SH-SY5Y (cell line): Measurements from ENCODE around the gene HEG1.

Source experiments
- GATA2 ChIP-seq: IDR thresholded peaks from 2 replicates; pipeline ENCODE4 v1.6.1; 2011; ENCODE audit warnings: mild to moderate bottlenecking, low read depth, low read length
- GATA3 ChIP-seq: IDR thresholded peaks from 2 replicates; pipeline ENCODE4 v1.6.1; 2011; ENCODE audit warnings: low read depth, mild to moderate bottlenecking, low read length, moderate library complexity

HEG1 gene

DNA sequence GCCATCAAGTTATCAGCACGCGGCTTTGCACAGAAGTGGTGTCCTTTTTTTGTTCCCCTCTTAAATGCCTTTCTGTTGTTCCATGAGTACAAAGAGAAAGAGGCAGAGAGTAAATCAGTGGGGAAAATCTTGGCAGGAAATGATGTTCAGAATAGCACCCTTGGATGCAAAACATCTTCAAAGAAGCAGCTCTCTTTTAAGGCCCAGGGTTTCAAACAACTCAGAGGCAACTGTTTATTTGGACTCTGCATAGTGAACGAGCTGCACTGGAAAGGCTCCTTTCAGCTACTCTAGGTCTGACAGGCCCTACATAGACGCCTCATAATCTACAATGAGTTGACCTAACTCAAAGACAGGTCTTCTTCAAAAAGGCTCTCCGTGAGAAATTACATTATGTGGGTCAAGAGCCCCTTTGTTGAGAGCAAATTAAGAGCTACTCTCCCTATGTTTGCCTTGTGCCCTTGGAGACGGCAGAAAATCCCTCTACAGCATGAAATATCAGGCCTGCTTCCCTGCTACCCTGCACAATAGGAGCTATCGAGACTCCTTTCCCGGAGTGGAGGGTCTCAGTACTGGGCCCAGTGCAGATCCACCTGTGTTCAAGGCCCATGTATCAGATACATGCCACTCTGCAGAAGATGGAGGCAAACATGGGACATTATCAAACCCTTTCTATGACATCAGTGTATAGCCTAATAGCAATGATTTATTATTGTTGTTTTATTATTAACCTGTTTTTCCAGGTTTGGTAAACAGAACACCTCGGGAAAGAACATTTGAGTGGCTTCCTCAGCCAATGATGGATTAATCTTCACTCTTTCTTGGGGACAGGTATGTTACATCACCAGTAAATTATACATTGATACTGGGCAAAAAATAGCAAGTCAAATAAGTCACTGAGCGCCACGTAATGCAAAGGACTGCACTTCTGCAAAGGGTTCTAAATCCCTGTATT is 53.1 kb downstream of the HEG1 start:
- no peak for TF ChIP-seq GATA2
- TF ChIP-seq GATA3, result no peak

DNA sequence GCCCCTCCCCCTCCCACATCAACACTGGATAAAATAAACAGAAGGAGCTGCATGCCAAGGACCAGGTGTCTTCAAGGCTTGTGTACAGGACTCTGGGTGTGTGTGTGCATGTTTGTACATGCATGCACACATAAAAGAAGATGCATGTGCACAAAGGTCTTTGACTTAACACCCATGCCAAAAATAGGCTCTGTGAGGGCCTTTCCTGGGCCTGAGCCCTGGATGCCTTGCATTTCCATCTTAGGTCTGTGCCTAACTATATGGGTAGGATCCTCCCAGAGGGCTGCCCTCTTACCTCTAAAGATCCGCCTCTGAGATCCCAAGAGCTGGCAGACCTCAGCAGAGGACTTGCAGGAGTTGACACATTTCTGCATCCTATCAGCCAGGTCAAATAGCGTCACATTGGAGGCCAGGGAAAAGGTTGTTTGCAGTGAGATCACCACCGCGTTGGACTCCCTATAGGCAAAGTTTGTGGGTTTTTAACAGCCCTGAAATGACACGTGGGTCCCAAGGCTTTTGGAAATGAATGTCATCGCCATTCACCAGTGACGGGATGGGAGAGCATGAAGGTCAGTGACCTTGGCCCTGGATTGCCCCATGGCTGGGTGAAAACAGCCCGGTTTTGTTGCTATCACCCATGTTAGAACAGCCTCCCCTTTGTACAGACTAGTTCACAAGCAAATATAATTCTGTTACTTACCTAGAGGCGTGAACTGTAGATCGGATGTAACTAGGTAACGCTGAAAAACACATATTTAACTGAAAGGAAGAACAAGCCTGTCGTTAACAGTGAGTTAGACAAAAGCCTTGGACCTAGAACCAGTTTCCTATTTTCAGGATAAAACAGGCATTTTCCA is 54.0 kb downstream of the HEG1 start:
- TF ChIP-seq GATA2 (no peak), GATA3 (no peak)

DNA sequence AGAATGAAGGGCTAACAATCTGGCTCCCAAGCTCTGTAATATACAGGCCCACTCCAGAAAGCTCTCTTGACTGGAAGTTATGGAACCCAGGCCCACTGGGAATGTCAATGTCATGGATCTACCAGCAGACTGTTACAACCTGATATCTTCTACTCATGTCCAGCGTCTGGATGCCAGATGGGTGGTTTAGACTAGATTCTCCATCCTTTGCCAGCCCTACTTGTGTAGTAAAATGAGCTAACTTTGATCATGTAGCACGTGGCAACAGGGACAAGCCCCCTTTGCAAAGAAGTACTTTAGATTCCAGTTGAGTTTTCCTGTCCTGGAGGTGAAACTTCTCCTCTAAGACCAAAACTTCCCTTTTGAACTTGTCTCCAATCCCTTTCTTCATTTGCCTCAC is 55.1 kb downstream of the HEG1 start:
- TF ChIP-seq GATA3 (no peak), GATA2 (no peak)

DNA sequence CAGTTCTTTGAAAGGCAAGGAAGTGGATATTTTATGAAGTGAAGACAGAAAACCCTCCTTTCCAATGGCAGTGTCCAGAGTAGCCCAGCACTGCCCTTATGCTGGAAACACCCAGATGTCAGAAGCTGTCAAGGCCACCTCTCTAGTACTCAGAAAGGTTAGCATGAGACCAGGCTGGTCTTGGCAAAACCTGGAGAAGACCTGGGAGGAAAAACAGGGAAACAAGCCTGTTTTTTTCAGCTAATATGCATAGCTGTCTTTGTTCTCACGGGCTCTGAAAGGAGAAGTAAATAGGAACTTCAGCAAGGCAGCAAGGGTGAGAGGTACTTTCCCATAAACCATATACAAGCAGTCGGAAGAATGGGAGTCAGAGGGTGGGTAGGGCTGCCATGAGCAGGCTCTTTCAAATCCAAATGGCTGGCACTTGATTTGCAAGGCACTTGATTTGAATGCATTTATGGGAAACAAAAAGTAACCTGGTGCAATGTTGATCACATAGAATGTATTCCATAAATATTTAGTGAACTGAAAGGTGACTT is 55.8 kb downstream of the HEG1 start:
- TF ChIP-seq GATA3, result no peak
- no peak for TF ChIP-seq GATA2

DNA sequence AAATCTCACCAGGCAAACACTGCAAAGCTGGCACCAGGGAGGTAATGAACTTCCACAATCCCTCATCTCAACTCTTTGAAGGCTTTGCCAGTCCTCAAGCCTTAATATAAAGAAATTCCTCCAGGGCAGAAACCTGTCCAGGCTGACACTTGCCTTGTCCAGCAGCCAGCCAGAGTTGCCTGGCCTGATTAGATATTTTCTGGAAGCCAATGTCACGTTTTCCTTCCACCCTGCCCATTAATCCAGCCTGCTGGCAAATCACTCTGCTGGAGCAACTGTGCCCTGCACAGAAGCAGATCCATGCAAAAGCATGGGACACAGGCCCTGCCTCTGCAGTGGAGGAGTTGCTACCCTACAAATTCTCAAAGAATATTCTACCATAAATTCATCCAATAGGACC is 56.5 kb downstream of the HEG1 start:
- TF ChIP-seq GATA2 (no peak; the same call in 1 of the 2 replicates), GATA3 (no peak)

DNA sequence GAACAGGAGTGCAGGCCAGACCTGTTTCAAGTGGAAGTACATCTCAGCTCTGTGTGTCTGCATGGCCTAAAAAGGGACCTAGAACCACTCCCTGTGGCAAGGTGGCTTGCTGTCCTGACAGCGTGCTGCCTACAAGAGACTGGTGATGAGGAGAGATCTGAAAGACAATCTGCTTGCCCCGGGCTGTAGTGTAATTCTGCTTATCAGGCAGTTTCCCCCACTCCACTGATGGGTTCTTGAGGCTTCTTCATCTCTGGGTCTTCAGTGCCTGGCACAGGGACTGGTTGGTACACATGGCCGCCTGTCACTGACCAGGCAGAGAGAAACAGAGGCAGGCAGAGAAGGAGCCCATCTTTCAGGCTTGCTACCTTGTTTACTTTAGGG is 57.6 kb downstream of the HEG1 start:
- TF ChIP-seq GATA3 (no peak), GATA2 (peak; percentile 56; the same call in 1 of the 2 replicates)

DNA sequence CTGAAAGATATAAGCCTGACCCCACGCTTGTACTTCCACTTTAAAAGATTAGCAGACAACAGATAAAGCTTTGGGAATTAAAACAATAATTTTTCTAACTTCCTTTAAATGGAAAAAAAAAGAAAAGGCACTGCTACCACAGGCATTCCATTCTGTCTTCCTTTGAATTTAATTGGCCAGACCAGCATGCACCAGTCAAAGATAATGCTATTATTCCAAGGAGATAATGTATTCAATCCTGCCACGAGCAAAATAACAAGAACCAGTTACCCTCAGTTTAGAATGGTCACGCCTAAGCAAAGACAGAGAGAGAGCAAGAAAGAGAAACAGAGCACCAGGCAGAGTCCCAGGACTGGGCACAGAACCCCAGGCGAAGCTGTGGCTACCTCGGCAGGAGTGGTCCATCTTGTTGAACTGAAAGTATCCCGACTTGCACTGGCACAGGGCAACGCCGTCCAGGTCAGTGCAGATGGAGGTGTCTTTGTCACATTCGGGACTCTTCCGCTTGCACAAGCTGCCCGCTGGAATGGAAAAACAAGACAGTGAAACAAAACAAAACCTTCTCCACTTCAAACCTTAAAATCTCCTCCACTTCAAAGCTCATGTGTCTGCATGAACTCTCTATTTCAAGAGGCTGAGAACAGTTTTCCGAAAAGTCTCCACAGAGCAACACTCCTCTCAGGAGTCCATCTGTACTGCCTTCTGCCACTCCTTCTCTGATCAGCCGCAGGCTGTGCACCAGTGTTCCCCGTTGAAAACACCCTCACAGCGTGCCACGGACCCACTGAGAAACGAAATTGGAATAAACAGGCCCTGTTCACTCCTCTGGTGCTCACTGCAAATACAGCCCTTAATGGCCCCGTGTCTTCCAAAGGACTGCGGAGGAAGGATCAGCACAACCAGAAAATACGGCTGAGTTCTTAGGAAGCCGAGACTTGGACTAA is 58.2 kb downstream of the HEG1 start:
- TF ChIP-seq GATA2 (no peak), GATA3 (no peak)

DNA sequence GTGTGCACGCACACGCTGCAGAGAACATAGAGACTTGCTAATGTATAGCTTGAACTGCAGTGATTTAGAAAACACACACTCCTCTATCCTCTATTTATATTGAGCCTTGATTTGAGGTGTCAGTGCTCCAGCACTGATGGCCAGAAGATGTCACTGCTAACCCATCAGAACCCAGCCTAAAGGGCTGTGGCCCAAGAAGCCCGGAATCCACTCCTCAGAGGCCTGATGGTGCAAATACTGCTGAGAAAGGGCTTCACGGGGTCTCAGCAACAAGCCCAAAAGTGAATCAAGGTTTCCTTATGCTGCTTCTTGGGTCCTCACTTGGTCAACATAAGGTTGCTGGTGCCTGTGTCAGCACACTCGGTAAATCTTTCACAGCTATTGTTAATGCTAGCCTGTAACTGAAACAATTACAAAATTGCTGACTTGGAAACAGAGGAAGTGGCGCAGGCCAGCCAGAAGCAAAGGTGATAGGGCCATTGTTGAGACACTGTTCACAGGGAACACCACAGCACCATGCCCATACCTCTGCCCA is 60.3 kb downstream of the HEG1 start:
- TF ChIP-seq GATA2, result no peak
- no peak for TF ChIP-seq GATA3

DNA sequence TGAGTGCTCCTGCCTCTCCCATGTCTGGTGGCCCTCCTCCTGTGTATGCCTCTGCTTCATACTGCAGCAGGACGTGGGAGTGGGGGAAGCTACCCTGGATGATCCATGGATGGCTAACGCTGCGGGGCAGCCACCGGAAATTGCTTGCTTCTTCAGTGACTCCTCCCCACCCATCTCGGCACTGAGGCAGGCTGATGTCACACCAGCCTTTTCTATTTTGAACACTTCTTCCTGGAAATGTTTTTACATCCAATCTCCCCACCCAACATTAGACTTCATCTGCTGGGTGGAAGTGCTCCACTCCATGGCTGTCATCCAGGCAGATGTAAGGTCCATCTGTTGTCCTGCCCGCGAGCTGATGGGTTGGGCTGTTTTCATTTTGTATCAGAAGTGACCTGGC is 62.3 kb downstream of the HEG1 start:
- TF ChIP-seq GATA2, result no peak
- TF ChIP-seq GATA3, result no peak

DNA sequence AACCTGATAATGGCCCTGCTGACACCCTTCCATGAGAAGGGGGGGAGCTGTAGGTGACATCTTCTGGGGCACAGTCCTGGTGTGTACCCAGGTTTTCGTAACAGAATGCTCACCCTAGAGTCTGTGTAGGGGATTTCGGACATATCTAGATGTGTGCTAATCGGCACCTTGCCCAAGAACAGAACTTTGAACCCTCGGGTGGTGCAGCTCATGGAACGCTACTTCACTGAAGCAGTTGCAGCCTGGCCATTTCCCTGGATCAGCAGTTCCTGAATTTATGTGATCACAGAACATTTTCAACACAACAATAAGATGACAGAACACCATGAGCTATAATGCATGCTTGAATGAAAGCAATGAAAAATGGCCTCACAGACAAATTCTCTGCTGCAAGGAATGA is 63.8 kb downstream of the HEG1 start:
- TF ChIP-seq GATA3 (no peak), GATA2 (no peak)

DNA sequence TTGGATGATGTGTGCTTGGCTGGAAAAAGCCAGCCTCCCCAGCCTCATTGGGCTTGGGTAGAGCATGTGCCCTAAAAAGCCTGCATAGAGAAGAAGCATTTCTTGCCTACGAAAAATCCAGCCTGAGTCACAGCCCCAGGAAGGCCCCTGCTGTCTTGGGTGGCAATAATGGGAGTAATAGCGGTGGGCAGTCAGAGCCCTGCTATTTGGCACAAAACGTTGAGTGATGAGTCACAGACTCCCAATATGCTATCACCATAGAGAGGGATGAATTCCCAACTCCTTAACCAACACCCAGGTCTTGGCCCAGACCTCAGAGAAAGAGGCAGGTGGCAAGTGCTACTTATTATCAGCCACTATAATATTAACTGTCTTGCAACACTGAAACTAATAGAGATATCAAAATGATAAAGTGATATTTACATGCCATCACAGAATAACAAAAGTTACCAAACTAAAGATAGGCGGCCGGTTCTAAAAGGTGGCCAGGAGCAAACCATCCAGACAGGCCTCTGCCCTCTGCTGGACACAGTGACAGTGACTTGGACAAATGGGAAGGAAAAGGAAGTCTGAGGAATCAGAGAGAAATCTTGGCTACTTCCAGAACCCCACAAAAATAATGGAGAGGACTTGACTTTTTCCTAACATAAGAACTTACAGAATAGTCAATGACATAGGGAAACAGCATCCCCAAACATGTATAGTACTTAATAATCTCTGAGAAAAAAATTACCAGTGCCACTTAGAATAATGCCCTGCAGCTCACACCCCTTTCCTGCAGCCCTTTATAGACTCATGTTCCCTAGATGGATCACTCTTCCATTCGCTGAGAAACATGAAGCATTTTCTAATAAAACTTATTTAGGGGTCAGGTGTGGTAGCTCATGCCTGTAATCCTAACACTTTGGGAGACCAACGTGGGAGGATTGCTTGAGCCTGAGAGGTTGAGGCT is 69.3 kb downstream of the HEG1 start:
- TF ChIP-seq GATA2, result no peak
- no peak for TF ChIP-seq GATA3

DNA sequence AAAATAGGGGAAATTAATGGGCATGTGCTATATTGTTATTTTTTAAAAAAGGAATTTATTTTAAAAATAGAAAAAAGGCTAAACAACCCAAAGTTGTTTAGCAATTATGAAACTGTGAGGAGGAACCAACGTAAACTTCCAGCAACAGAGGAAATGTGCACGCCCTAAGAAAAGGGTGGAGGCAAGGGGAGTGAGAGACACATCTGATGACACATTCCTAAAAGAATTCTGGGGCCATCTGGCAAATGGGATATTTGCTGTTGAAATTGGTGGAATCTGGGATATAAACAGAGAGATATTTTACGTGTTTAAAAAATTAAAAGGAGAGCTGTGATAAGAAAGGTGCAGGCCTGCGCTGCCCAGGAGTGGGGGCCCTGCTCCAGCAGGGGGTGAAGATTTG is 70.4 kb downstream of the HEG1 start:
- TF ChIP-seq GATA2, result no peak
- TF ChIP-seq GATA3, result no peak

DNA sequence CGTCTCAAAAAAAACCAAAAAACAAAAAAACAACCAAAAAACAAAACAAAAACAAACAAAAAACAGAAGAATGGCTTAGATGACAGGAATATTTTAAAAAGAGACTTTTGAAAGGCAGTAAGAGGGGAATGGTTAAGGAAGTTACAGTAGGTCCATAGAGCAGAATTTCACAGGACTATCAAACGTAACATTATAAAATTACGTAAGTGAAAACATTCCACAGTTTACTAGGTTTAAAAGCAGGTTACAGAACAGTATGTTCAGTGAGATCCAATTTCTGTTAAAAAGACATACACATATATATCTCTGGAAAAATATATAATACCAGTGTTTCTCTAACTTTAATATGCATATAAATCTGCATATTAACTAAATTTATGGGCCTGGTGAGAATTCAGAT is 71.0 kb downstream of the HEG1 start:
- TF ChIP-seq GATA2, result no peak
- no peak for TF ChIP-seq GATA3
